HG03045 (cell line): ENCODE data around the gene ULBP3.
"Not testable (repeated sequence)": the region's sequence is repeated elsewhere in the genome, so short reads cannot be mapped to it uniquely, and the experiment has no call there.

Source experiments
- ATAC-seq: cut with Tn5 transposase; IDR thresholded peaks from one replicate; pipeline ENCODE4 v1.9.1; 2021; ENCODE audit warnings: mild to moderate bottlenecking, moderate library complexity; ENCODE audit not compliant: unreplicated experiment

Gene ULBP3

GRCh38 chr6:150078788-150079187 is 9.9 kb upstream of the ULBP3 start:
- no peak for ATAC-seq

GRCh38 chr6:150076196-150076893 is 7.4 kb upstream of the ULBP3 start:
- no peak for ATAC-seq

GRCh38 chr6:150075034-150075421 is 6.1 kb upstream of the ULBP3 start:
- ATAC-seq, result no peak

GRCh38 chr6:150074396-150075033 is 5.6 kb upstream of the ULBP3 start:
- ATAC-seq, result not testable (repeated sequence)

DNA sequence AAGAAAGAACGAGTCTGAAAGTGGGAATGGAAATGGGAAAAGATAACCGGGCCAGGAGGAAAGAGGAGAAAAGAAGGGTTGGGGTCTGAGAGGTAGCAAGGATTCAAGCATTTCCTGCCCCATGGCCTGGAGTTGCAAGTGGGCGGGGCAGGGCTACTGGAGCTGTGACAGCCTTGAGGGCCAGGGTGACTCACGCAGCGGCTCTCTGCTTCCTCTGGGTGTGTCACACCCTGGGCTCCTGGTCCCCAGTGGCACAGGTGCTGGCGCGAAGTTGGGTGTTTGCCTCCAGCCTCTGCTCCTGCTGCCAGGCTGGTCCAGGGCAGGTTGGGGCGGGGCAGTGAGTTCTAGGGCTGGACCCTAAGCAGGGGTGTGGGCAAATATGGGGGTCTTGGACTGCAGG is 3.3 kb upstream of the ULBP3 start:
- ATAC-seq, result no peak

DNA sequence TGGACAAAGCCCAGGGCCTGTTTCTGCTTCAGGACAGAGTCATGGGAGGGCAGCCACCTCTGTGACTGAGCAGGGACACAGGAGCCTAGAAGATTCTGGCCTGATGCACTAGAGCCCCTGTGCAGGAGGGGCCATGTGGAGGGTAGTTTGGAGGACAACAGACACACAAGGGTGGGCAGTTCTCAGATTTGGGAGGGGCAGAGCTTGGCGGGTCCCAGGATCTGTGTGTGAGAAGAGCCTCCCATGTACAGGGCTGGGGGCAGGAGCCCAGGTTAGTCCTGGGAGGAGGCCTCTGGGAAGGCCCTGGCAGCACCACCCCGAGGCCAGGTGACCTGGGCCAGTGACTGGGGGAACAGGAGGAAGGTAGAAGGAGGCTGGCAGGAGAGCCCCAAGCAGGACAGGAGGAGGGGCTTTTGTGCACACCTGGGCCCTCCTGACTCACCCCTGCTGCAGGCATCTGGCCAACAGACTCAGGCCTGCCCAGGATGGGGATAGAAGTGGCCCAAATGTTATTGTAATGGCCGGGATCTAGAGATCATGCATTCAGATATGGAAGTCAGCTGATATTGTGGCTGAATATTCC is 1.4 kb upstream of the ULBP3 start:
- no peak for ATAC-seq

GRCh38 chr6:150069706-150070105 is 785 bp upstream of the ULBP3 start:
- ATAC-seq, result no peak

- no peak for ATAC-seq
These were observed 770 bp downstream of the ULBP3 start for GRCh38 chr6:150068151-150068550.

GRCh38 chr6:150065083-150065482 is 3.8 kb downstream of the ULBP3 start:
- ATAC-seq, result no peak

- ATAC-seq, result no peak
These were observed 5.3 kb downstream of the ULBP3 start for GRCh38 chr6:150063640-150064039.

DNA sequence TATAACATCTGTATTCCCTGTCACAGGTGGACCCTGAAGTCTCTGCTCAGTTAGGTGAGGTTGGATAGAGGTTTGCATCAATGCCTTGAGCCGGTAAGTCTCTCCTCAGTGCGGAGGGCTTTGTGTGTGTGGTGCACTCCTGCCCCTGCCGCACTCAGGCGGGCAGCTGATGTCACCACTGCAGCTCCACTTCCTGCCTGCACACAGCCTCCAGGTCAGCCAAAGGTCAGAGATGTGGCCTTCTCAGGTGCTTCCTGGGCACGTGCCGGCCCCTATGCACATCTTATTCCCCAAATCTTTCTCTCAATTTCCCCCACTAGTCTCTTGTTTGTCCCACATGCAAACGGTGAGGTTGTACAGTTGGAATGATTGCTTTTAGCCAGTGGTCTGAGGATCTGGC is 8.9 kb downstream of the ULBP3 start:
- not testable (repeated sequence) for ATAC-seq

DNA sequence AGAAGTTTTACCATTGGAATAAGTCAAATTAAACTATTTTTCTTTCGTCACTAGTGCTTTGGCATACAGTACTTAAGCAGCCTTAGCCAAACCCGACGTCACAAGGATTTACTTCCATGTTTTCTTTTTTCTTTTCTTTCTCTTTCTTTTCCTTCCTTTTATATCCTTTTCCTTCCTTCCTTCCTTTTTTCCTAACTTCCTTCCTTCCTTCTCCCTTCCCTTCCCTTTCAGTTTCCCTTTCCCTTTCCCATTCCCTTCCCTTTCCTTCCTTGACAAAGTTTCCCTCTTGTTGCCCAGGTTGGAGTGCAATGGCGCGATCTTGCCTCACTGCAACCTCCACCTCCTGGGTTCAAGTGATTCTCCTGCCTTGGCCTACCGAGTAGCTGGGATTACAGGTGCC is 9.9 kb downstream of the ULBP3 start:
- no peak for ATAC-seq

DNA sequence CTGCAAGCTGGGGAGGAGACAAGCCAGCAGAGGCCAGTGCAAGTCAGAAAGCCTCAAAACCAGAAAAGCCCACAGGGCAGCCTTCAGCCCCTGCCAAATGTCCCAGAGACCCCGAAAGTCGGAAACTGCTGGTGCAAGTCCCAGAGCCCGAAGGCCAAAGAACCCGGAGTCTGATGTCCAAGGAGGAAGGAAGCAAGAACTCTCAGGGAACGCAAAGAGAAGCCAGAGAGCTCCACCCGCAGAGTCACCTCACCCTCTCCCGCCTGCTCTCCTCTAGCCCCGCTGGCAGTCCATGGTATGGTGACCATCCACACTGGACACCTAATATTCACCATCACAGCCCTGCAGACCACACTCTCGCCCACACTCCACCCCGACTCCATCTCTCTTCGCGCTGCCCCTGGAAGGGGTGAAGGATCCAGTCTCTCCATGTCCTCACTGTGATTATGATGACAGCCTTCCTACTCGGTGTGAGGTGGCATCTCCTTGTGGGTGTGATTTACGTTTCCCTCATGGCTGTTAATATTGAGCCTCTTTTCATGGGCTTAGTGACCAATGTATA is 10.6 kb downstream of the ULBP3 start:
- ATAC-seq, result no peak

DNA sequence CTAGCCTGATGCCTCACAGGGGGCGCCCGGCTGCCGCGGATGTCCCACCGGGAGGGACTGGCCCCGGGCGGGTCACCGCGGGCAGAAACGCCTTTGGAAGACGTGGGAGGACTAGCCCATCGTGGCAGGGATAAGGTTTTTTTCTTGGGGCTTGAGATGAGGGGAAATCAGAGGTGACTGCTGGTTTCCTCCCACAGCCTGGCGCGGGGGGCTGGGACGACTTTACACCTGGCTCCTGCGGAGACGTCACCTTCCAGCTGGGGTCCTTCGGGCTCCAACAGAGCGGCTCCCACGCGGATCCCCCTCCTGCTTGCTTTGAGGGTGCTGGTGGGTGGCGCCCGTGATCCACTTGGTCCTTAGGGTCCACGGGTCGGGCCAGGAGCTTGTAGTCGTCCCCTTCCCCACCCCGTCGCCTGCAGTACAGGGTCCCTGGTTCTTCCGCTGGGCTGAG is 11.4 kb downstream of the ULBP3 start:
- ATAC-seq, result no peak

DNA sequence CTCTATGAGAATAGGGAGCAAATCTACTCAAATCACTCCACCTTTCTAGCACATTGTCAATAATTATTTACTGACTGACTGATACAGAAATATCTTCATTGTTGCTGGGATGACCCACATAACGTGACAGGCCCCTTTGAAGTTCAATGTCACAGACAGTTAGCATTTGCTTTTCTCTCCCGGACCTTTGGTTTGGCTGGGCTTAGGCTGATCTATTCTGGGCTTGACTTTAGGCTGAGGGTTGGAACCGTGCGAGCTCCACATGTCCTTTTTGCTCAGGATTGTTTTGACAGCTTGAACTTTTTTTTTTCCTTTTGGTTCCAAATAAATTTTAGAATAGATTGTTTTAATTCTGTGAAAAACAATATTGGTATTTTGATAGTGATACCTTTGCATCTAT is 12.0 kb downstream of the ULBP3 start:
- ATAC-seq, result no peak

GRCh38 chr6:150056156-150056555 is 12.8 kb downstream of the ULBP3 start:
- ATAC-seq, result no peak

- no peak for ATAC-seq
These were observed 13.8 kb downstream of the ULBP3 start for GRCh38 chr6:150055131-150055530.

DNA sequence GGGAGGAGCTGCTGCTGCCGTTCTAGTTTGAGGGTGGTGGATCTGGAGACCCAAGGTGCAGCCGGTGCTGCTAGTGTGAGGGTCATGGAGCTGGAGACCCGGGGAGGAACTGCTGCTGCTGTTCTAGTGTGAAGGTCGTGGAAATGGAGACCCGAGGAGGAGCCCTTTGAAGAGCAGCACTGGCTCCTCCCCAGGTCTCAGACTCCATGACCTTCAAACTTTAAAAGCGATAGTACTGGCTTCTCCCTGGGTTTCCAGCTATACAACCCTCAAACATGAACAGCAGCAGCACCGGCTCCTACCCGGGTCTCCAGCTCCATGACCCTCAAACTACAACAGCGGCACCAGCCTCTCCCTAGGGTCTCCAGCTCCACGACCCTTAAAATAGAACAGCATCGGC is 15.5 kb downstream of the ULBP3 start:
- no peak for ATAC-seq

DNA sequence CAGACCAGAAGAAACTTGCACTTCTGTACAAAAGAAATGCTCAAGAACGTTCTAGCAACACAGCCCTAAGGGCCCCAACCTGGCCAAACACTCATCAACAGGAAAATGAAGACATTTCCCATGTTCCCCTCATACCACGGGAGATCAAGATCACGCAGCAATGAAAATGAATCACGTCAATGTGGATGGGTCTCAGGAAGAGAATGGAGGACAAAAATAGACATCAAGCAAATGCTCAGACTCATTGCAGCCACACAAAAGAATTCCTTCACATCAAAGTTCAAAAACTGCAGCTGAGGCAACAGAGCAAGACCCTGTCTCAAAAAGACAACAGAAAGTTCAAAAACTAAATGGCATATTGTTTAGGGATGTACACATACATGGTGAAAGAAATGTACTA is 18.1 kb downstream of the ULBP3 start:
- no peak for ATAC-seq

DNA sequence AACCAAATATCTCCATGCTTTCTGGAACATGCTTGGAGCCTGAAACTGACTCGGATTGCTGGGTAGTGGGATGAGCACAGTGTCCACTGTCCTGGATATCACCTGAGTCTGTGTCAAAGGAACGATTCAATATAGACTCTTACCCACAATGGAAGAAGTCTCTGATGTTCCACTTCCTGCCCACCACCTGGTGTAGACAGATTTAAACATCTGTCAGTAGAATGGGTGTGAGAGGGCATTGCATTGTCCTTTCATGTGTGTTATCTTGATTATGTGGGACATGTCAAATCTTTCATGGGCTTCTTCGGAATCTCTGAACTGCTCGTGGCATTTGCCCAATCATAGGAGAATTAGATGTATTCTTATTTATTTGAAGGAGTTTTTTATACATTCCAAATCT is 20.8 kb downstream of the ULBP3 start:
- no peak for ATAC-seq

GRCh38 chr6:150046943-150047342 is 22.0 kb downstream of the ULBP3 start:
- no peak for ATAC-seq

GRCh38 chr6:150044621-150045145 is 24.2 kb downstream of the ULBP3 start:
- no peak for ATAC-seq
